ENCODE data around the gene KCNJ8. TPM values are rescaled to one million over a fixed set of nuclear protein-coding genes. Genes with fewer than 3 reads are reported as not detected.

Gene KCNJ8
- total RNA-seq, 2 experiments from 2014 or later: not detected

DNA sequence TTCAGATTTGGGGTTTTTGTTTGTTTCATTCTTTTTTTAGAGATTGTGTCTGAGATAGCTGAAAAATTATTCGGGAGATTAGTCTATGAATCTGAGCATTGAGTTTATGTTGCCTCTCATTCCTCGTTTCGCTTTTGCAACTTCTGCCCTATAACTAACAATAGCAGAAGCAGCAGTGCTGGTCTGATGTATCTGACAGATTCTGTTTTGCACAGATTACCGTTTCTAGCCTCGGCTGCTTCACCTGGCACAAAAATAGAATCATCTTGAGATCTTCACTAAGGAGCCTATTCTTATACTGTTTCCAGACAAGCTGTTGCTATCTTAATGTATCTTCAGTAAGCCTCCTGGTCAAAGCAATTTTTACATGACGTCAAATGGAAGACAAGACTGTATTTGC is 29.2 kb downstream of the KCNJ8 start:
- H3K27me3 Mint-ChIP-seq (ENCODE audit: low read depth): peaks cover 26% of the 10 kb centered on the region
- H3K9me3 Mint-ChIP-seq: peaks cover 3% of the 10 kb centered on the region
- intact Hi-C loops (cut with micrococcal nuclease): no loop called here
- no peaks in the 10 kb centered on the region for H3K4me1 Mint-ChIP-seq (ENCODE audit: low read depth)
- H3K4me3 Mint-ChIP-seq: no peak overlapping the region
- H3K27ac Mint-ChIP-seq: no peak overlapping the region
- CTCF ChIA-PET: no interaction called here
- no peak for DNase-seq
- no peaks in the 10 kb centered on the region for H3K36me3 Mint-ChIP-seq (ENCODE audit: low read depth)

DNA sequence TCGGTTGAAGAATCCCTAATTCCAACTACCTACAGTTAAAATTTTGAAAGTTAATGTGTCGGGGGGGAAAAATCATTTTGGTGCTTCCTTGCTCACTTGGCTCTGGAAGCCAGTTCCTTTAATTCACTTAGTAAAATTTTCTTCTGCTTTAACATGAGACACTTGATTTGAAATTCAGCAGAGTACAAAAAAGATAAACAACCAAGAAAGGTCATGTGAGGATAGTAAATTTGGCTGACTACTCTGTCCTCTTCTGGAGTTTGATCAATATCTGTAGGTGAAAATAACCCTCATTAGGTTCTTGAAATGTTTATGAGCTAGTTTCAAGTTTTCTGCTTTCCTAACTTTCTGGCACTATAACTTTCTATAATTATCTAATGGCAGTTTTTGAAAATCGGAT is 43.4 kb downstream of the KCNJ8 start:
- Mint-ChIP-seq H3K4me3 (no peak overlapping the region), H3K27me3 (ENCODE audit: low read depth) (peaks cover 20% of the 10 kb centered on the region), H3K4me1 (ENCODE audit: low read depth) (no peaks in the 10 kb centered on the region), H3K36me3 (ENCODE audit: low read depth) (no peaks in the 10 kb centered on the region), H3K9me3 (no peaks in the 10 kb centered on the region), H3K27ac (no peak overlapping the region)
- intact Hi-C loops (cut with micrococcal nuclease): no loop called here
- CTCF ChIA-PET: no interaction called here
- DNase-seq: no peak

DNA sequence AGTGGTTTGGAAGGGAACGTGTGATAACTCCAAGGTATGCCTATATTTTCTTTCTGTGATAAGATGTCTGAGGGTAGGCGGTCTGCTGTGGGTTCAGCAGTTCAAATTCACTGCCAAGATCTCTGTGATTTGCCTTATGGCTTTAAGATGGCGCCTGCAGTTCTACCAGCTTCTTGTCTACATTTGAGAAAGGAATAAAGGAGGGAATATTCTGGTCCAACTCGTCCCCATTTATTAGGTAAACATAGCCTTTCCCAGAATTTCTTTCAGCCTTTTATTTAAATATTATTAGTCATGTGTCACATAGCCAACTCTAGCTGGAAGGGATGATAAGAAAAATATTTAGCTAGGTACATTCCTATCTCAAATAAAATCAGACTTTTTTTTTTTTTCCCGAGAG is 48.8 kb downstream of the KCNJ8 start:
- H3K4me3 Mint-ChIP-seq: no peak overlapping the region
- H3K4me1 Mint-ChIP-seq (ENCODE audit: low read depth): no peaks in the 10 kb centered on the region
- H3K36me3 Mint-ChIP-seq (ENCODE audit: low read depth): no peaks in the 10 kb centered on the region
- CTCF ChIA-PET: no interaction called here
- H3K9me3 Mint-ChIP-seq: no peaks in the 10 kb centered on the region
- intact Hi-C loops (cut with micrococcal nuclease): no loop called here
- no peak for DNase-seq
- H3K27me3 Mint-ChIP-seq (ENCODE audit: low read depth): peaks cover 3% of the 10 kb centered on the region
- no peak overlapping the region for H3K27ac Mint-ChIP-seq

DNA sequence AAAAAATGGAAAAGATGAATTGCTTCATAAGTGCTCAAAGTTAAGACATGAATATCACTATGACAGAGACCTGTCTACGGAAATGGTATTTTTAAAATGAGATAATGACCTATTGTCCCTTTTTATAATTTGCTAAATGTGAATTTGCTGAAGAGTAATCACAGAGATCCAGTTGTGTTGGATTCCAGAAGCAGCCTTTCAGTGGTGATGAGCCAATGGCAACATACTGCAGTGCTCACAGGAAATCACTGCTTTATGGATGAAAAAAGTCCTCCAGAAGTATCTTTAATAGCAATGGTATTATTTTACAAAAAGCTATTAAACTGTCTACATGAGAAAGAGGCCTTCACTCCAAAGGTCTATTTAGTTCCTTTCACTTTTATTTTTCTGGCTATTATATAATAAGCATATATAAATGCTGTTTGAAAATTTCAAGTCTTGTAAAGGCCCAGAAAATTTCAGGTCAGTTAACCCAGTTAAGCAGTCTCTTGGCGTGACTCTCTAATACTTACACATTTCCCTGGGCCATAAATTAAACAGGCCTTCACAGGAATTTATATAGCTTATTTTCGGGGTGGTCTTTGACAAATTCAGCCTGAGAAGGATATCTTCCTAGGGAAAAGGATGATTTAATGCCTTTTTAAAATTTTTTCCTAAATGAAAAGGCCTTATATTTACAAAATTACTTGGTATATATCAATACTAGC is 55.4 kb downstream of the KCNJ8 start:
- Mint-ChIP-seq H3K9me3 (no peaks in the 10 kb centered on the region), H3K4me1 (ENCODE audit: low read depth) (no peaks in the 10 kb centered on the region), H3K36me3 (ENCODE audit: low read depth) (no peaks in the 10 kb centered on the region), H3K27me3 (ENCODE audit: low read depth) (peaks cover 4% of the 10 kb centered on the region), H3K4me3 (no peak overlapping the region), H3K27ac (no peak overlapping the region)
- intact Hi-C loops (cut with micrococcal nuclease): no loop called here
- CTCF ChIA-PET: no interaction called here
- no peak for DNase-seq

DNA sequence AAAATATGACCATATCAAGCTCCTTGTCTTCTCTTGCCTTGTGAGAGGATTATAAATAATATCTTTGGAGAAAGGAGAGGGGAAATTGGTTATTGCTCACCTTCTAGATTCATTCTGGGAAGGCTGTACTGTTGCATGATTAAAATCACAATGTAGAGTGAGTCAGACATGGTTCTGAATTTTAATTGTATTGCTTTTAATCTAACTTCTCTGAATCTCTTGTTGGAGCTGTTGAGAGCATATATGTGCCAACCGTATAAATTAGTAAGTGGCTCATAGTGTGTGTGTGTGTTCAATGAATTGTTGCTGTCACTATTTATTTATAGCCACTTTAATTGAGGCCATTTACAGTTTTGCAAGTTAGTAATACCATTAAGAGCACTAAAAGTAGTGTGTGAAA is 56.1 kb downstream of the KCNJ8 start:
- DNase-seq: no peak
- Mint-ChIP-seq H3K4me1 (ENCODE audit: low read depth) (no peaks in the 10 kb centered on the region), H3K27me3 (ENCODE audit: low read depth) (peaks cover 6% of the 10 kb centered on the region), H3K9me3 (no peaks in the 10 kb centered on the region), H3K4me3 (no peak overlapping the region), H3K27ac (no peak overlapping the region), H3K36me3 (ENCODE audit: low read depth) (no peaks in the 10 kb centered on the region)
- CTCF ChIA-PET: no interaction called here
- intact Hi-C loops (cut with micrococcal nuclease): no loop called here

DNA sequence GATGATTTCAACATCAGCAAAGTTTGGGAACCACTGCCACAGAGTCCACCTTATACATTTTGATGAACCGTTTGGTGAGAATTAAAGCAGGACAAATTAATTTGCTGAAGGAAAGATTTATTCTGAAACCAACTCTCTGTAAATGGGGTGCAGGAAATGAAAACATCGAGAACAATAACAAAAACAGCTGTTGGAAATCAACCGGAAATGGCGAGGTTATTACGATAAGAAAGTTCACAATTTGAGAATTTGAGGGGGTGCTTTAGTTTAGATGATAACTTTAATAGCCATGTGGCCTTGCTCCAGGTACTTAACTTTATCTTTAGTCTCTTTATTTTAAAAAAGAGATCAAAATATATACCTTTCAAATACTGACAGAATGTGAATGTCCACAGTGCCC is 56.7 kb downstream of the KCNJ8 start:
- no peak for DNase-seq
- peaks cover 6% of the 10 kb centered on the region for H3K27me3 Mint-ChIP-seq (ENCODE audit: low read depth)
- H3K4me3 Mint-ChIP-seq: no peak overlapping the region
- H3K9me3 Mint-ChIP-seq: no peaks in the 10 kb centered on the region
- CTCF ChIA-PET: no interaction called here
- intact Hi-C loops (cut with micrococcal nuclease): no loop called here
- no peaks in the 10 kb centered on the region for H3K36me3 Mint-ChIP-seq (ENCODE audit: low read depth)
- H3K27ac Mint-ChIP-seq: no peak overlapping the region
- H3K4me1 Mint-ChIP-seq (ENCODE audit: low read depth): no peaks in the 10 kb centered on the region

DNA sequence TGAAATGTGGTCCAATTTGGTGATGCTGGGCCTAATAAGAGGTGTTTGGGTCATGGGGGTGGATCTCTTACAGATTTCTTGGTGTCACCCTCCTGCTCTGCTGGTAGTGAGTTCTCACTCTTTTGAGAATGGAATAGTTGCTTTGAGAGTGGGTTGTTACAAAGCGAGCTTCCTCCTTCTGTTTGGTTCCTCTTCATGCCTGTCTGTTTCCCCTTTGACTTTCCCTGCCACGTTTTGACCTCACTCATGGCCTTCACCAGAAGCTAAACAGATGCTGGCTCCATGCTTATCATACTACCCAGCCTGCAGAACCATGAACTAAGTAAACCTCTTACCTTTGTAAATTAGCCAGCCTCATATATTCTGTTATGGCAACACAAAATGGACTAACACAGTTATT is 59.1 kb downstream of the KCNJ8 start:
- DNase-seq: no peak
- Mint-ChIP-seq H3K9me3 (no peaks in the 10 kb centered on the region), H3K36me3 (ENCODE audit: low read depth) (no peaks in the 10 kb centered on the region), H3K4me1 (ENCODE audit: low read depth) (no peaks in the 10 kb centered on the region), H3K27me3 (ENCODE audit: low read depth) (peaks cover 6% of the 10 kb centered on the region), H3K4me3 (no peak overlapping the region), H3K27ac (no peak overlapping the region)
- CTCF ChIA-PET: no interaction called here
- intact Hi-C loops (cut with micrococcal nuclease): no loop called here

Other genes with a start within 250 kb of the KCNJ8 start
- under 1 TPM; 0.50 to 0.57 TPM for gene SPX, start 248.4 kb downstream of the KCNJ8 start, total RNA-seq
- gene GYS2, start 169.9 kb downstream of the KCNJ8 start, total RNA-seq: not detected
- 1,000 to 10,000 TPM; 2,296 to 2,461 TPM for gene LDHB, start 116.9 kb downstream of the KCNJ8 start, total RNA-seq
- gene ABCC9, start 166.7 kb upstream of the KCNJ8 start, total RNA-seq: not detected

Data from activated naive CD4-positive, alpha-beta T cell treated with anti-CD3 and anti-CD28 coated beads for 36 hours (primary cell).